ENCODE measurements around the gene TRIM39.

The TRIM39 gene

GRCh38 chr6:30326526-30327231 lies at the start of gene TRIM39:
TRIM39 (plus strand) TSS chr6:30326927; CDS start chr6:30329318, 2,391 bp downstream.
- TF ChIP-seq GATA3 (IDR thresholded peaks at IDR 0.05; ENCODE audit: low read depth, low read length) = no peak
- TF ChIP-seq GATA2 (IDR thresholded peaks at IDR 0.05; ENCODE audit: low read depth, low read length) = no peak

- no peak for TF ChIP-seq GATA3 (IDR thresholded peaks at IDR 0.05; ENCODE audit: low read depth, low read length)
- no peak for TF ChIP-seq GATA2 (IDR thresholded peaks at IDR 0.05; ENCODE audit: low read depth, low read length)
These were observed 44.2 kb upstream of the TRIM39 start for GRCh38 chr6:30282522-30282921.

GRCh38 chr6:30283761-30284160 lies 43.0 kb upstream of the TRIM39 start:
- no peak for TF ChIP-seq GATA3 (IDR thresholded peaks at IDR 0.05; ENCODE audit: low read depth, low read length)
- TF ChIP-seq GATA2 (IDR thresholded peaks at IDR 0.05; ENCODE audit: low read depth, low read length) = no peak

- TF ChIP-seq GATA3 (IDR thresholded peaks at IDR 0.05; ENCODE audit: low read depth, low read length) = no peak
These were observed 39.6 kb upstream of the TRIM39 start for GRCh38 chr6:30287139-30287538.

- TF ChIP-seq GATA2 (IDR thresholded peaks at IDR 0.05; ENCODE audit: low read depth, low read length) (no peak), GATA3 (IDR thresholded peaks at IDR 0.05; ENCODE audit: low read depth, low read length) (no peak)
These were observed 30.9 kb upstream of the TRIM39 start for GRCh38 chr6:30295837-30296236.

GRCh38 chr6:30304002-30304401 lies 22.7 kb upstream of the TRIM39 start:
- no peak for TF ChIP-seq GATA3 (IDR thresholded peaks at IDR 0.05; ENCODE audit: low read depth, low read length)
- no peak for TF ChIP-seq GATA2 (IDR thresholded peaks at IDR 0.05; ENCODE audit: low read depth, low read length)

- TF ChIP-seq GATA2 (IDR thresholded peaks at IDR 0.05; ENCODE audit: low read depth, low read length) (no peak), GATA3 (IDR thresholded peaks at IDR 0.05; ENCODE audit: low read depth, low read length) (no peak)
These were observed 15.6 kb upstream of the TRIM39 start for GRCh38 chr6:30311101-30311500.

GRCh38 chr6:30311671-30312070 lies 15.1 kb upstream of the TRIM39 start:
- TF ChIP-seq GATA2 (IDR thresholded peaks at IDR 0.05; ENCODE audit: low read depth, low read length) = no peak
- TF ChIP-seq GATA3 (IDR thresholded peaks at IDR 0.05; ENCODE audit: low read depth, low read length) = no peak

GRCh38 chr6:30312266-30312665 lies 14.5 kb upstream of the TRIM39 start:
- TF ChIP-seq GATA2 (IDR thresholded peaks at IDR 0.05; ENCODE audit: low read depth, low read length) = no peak
- no peak for TF ChIP-seq GATA3 (IDR thresholded peaks at IDR 0.05; ENCODE audit: low read depth, low read length)

- no peak for TF ChIP-seq GATA3 (IDR thresholded peaks at IDR 0.05; ENCODE audit: low read depth, low read length)
- TF ChIP-seq GATA2 (IDR thresholded peaks at IDR 0.05; ENCODE audit: low read depth, low read length) = no peak
These were observed 13.9 kb upstream of the TRIM39 start for GRCh38 chr6:30312676-30313321.

GRCh38 chr6:30315156-30315555 lies 11.6 kb upstream of the TRIM39 start:
- TF ChIP-seq GATA3 (IDR thresholded peaks at IDR 0.05; ENCODE audit: low read depth, low read length) (no peak), GATA2 (IDR thresholded peaks at IDR 0.05; ENCODE audit: low read depth, low read length) (no peak)

- TF ChIP-seq GATA3 (IDR thresholded peaks at IDR 0.05; ENCODE audit: low read depth, low read length) (no peak), GATA2 (IDR thresholded peaks at IDR 0.05; ENCODE audit: low read depth, low read length) (no peak)
These were observed 8.7 kb upstream of the TRIM39 start for GRCh38 chr6:30317913-30318589.

- no peak for TF ChIP-seq GATA3 (IDR thresholded peaks at IDR 0.05; ENCODE audit: low read depth, low read length)
- TF ChIP-seq GATA2 (IDR thresholded peaks at IDR 0.05; ENCODE audit: low read depth, low read length) = no peak
These were observed 7.4 kb upstream of the TRIM39 start for GRCh38 chr6:30319146-30319835.

GRCh38 chr6:30321692-30322388 lies 4.9 kb upstream of the TRIM39 start:
- no peak for TF ChIP-seq GATA3 (IDR thresholded peaks at IDR 0.05; ENCODE audit: low read depth, low read length)
- TF ChIP-seq GATA2 (IDR thresholded peaks at IDR 0.05; ENCODE audit: low read depth, low read length) = no peak

Measured in SH-SY5Y (cell line).